HepG2 (cell line): Measurements from ENCODE around the gene DNAJB11. TPM values are rescaled to one million over a fixed set of nuclear protein-coding genes. Genes with fewer than 3 reads are reported as not detected.

ENCODE experiments used
- ATF7-NPFF ChIP-seq: sonication (generic); formaldehyde crosslinking; IDR thresholded peaks from 2 replicates; pipeline ENCODE4 v1.8.1; 2023; ENCODE audit warnings: mild to moderate bottlenecking, low read depth, missing genetic modification reagents, moderate library complexity
- ESRRA ChIP-seq: sonication (generic); formaldehyde crosslinking; IDR thresholded peaks from 2 replicates; pipeline ENCODE4 v1.5.1; 2020; ENCODE audit warnings: mild to moderate bottlenecking, low read depth, missing genetic modification reagents
- GPBP1L1 ChIP-seq: sonication (generic); formaldehyde crosslinking; IDR thresholded peaks from 2 replicates; pipeline ENCODE4 v1.5.0; 2020; ENCODE audit warnings: mild to moderate bottlenecking, missing genetic modification reagents
- HINFP ChIP-seq: sonication (generic); formaldehyde crosslinking; IDR thresholded peaks from 2 replicates; pipeline ENCODE4 v1.4.0; 2020; ENCODE audit warnings: low read depth, mild to moderate bottlenecking, missing genetic modification reagents
- KAT7 ChIP-seq: IDR thresholded peaks from 2 replicates; pipeline ENCODE4 v1.6.1; 2018; ENCODE audit warnings: borderline replicate concordance, missing compliant biosample characterization
- KLF9 ChIP-seq: IDR thresholded peaks from 2 replicates; pipeline ENCODE4 v1.6.1; 2016; ENCODE audit warnings: low read depth
- MAFF ChIP-seq: IDR thresholded peaks from 2 replicates; pipeline ENCODE4 v1.6.1; 2011; ENCODE audit warnings: low read depth, low read length, improper control_type of control experiment
- NRL ChIP-seq: sonication (generic); formaldehyde crosslinking; IDR thresholded peaks from 2 replicates; pipeline ENCODE4 v1.5.0; 2020; ENCODE audit warnings: missing genetic modification reagents, mild to moderate bottlenecking, moderate library complexity, borderline replicate concordance
- PLRG1 ChIP-seq: fragments of 450-650 bp; conservative IDR thresholded peaks from 2 replicates; pipeline ENCODE4 v1.6.1; 2016
- PLSCR1 ChIP-seq: sonication (generic); formaldehyde crosslinking; IDR thresholded peaks from 2 replicates; pipeline ENCODE4 v1.5.0; 2020; ENCODE audit warnings: missing genetic modification reagents, mild to moderate bottlenecking, borderline replicate concordance
- RELA ChIP-seq: sonication (generic); formaldehyde crosslinking; IDR thresholded peaks from 2 replicates; pipeline ENCODE4 v1.4.0; 2020; ENCODE audit warnings: missing genetic modification reagents
- SIN3A ChIP-seq: IDR thresholded peaks from 2 replicates; pipeline ENCODE4 v1.6.1; 2011; ENCODE audit warnings: low read depth, mild to moderate bottlenecking, control low read depth, low read length, borderline replicate concordance
- SRSF4 ChIP-seq: fragments of 200-400 bp; formaldehyde crosslinking; IDR thresholded peaks from one replicate; pipeline ENCODE4 v1.6.1; 2018; ENCODE audit warnings: mild to moderate bottlenecking, low read depth, low read length, moderate library complexity; ENCODE audit not compliant: poor library complexity, severe bottlenecking
- ZBTB37 ChIP-seq: sonication (generic); formaldehyde crosslinking; IDR thresholded peaks from 2 replicates; pipeline ENCODE4 v1.4.0; 2020; ENCODE audit warnings: mild to moderate bottlenecking, missing genetic modification reagents
- ZFP82 ChIP-seq: sonication (generic); formaldehyde crosslinking; IDR thresholded peaks from 2 replicates; pipeline ENCODE4 v1.5.1; 2020; ENCODE audit warnings: mild to moderate bottlenecking, missing genetic modification reagents, borderline replicate concordance
- ZNF275 ChIP-seq: sonication (generic); formaldehyde crosslinking; IDR thresholded peaks from 2 replicates; pipeline ENCODE4 v1.8.0; 2022; ENCODE audit warnings: missing genetic modification reagents, mild to moderate bottlenecking, inconsistent platforms, borderline replicate concordance
- ZNF496 ChIP-seq: sonication (generic); formaldehyde crosslinking; IDR thresholded peaks from 2 replicates; pipeline ENCODE4 v1.8.1; 2023; ENCODE audit warnings: mild to moderate bottlenecking, moderate library complexity, missing genetic modification reagents; ENCODE audit not compliant: insufficient replicate concordance
- ZNF543 ChIP-seq: sonication (generic); formaldehyde crosslinking; IDR thresholded peaks from 2 replicates; pipeline ENCODE4 v1.4.0; 2020; ENCODE audit warnings: mild to moderate bottlenecking, missing genetic modification reagents
- ZNF547 ChIP-seq: sonication (generic); formaldehyde crosslinking; IDR thresholded peaks from 2 replicates; pipeline ENCODE4 v1.5.1; 2020; ENCODE audit warnings: mild to moderate bottlenecking, missing genetic modification reagents
- ZNF740 ChIP-seq: sonication (generic); formaldehyde crosslinking; IDR thresholded peaks from 2 replicates; pipeline ENCODE4 v1.4.0; 2020; ENCODE audit warnings: missing genetic modification reagents
- ZNF891 ChIP-seq: sonication (generic); formaldehyde crosslinking; IDR thresholded peaks from 2 replicates; pipeline ENCODE4 v1.5.0; 2020; ENCODE audit warnings: mild to moderate bottlenecking, missing genetic modification reagents
- ZZZ3 ChIP-seq: sonication (generic); formaldehyde crosslinking; IDR thresholded peaks from 2 replicates; pipeline ENCODE4 v1.4.0; 2020; ENCODE audit warnings: missing genetic modification reagents, mild to moderate bottlenecking, borderline replicate concordance
- polyA plus RNA-seq, 8 experiments: library from polyadenylated mRNA; depleted of rRNA in 3 of 8; stranded (reverse) in 7 of 8; unstranded in 1 of 8; fragments of >200 nt; fragmentation: Illumina TruSeq in 4 of 8; extraction: Trizol in 4 of 8; gene quantifications; 2 replicates each; pipeline versions ENCODE4 v1.2.1 to v1.2.3, GENCODE V29; 2011 to 2016; ENCODE audit warnings: low read depth in 4 of 8, missing spikeins in 1 of 8, mixed read lengths in 1 of 8; ENCODE audit not compliant: insufficient read depth in 1 of 8
- total RNA-seq, 5 experiments: library from RNA; depleted of rRNA; stranded (reverse); fragments of >200 nt; fragmentation: Illumina TruSeq; extraction: Trizol; gene quantifications; 2 replicates each; pipeline ENCODE4 v1.2.3, GENCODE V29; 2016; ENCODE audit warnings: low read depth in 1 of 5

The DNAJB11 gene
- total and polyA plus RNA-seq, 2 of the 13 experiments (the other 11 are each of a cell fraction or from before 2014, with no cell fraction given): 41.0 to 132 TPM

GRCh38 chr3:186612721-186613636 is 42.5 kb downstream of the DNAJB11 start, which contains the start of gene AHSG (continued):
- TF ChIP-seq ZZZ3 (CRISPR knock-in tag) (peak; percentile 87; the same call in 1 of the 2 replicates), KLF9 (0 out of 2 replicates have a peak, but pooled peaks have one; percentile 50), ZBTB37 (CRISPR knock-in tag) (peak; percentile 93), HINFP (CRISPR knock-in tag) (no peak; the same call in none of the 2 replicates), GPBP1L1 (CRISPR knock-in tag) (no peak), ZNF891 (CRISPR knock-in tag) (peak; percentile 91), ZNF547 (peak; percentile 82), SIN3A (no peak), ZNF740 (CRISPR knock-in tag) (peak; percentile 94), NRL (peak; percentile 64; the same call in 1 of the 2 replicates), ATF7-NPFF (CRISPR knock-in tag) (peak; percentile 87), ESRRA (CRISPR knock-in tag) (peak; percentile 69), RELA (CRISPR knock-in tag) (no peak), PLSCR1 (no peak), PLRG1 (no peak), MAFF (no peak), ZNF543 (CRISPR knock-in tag) (no peak; the same call in none of the 2 replicates), SRSF4 (no peak), ZNF275 (CRISPR knock-in tag) (peak; percentile 88; the same call in 1 of the 2 replicates), KAT7 (CRISPR knock-in tag) (no peak; the same call in 1 of the 2 replicates), ZNF496 (no peak), ZFP82 (CRISPR knock-in tag) (no peak)
